Measurements from ENCODE around the gene NCK2. TPM values are rescaled to one million over a fixed set of nuclear protein-coding genes. Genes with fewer than 3 reads are reported as not detected.

Gene NCK2
- 25.6 and 29.2 TPM in 2 replicates for total RNA-seq

DNA sequence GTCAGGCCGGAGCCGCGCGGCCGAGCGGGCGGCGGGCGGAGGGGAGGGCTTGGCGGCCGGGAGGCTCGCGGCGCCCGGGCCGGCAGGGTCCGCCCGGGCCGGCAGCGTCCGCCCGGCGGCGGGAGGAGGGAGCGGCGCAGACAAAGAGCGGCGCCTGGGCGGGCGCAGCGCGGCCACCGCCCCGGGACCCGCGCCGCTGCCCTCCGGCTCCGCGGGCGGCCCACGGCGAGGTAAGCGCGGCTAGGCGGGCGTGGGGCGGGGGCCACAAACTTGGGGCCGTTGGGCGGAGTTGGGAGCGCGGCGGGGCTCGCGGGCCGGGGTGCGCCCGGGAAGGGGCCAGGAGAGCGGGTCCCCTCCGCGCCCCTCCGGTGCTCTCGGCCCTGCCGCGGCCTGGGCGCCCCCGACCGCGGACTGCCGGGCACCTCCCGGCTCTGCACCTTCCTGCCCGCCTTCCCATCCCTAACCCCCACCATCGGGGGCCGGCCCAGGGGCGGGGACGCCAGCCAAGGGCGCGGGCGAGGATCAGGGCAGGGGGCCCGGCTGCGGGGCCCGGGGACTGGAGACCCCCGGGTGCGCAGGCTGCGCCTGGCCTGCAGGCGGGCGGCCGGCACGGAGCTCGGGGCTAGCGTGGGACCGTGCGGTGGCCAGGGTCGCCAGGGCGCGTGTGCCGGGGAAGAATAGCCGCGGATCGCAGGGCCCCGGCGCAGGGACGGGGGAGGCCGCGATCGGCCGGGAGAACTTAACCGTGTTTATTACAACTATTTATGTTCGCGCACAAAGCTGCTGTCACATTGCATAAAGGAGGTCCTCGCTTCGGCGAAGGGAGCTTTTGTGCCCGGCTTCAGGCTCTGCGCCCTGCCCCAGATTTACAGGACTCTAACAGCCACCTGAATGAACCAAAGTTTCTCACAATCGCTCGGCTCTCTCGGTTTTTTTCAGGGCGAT is at the start of gene NCK2:
TSS of gene NCK2 (plus strand) at position 4 of the 945 bp plus-strand sequence. CDS start 110,152 bp downstream, outside the sequence.

